ENCODE results near the gene NUP210. TPM values are rescaled to one million over a fixed set of nuclear protein-coding genes. Genes with fewer than 3 reads are reported as not detected.
A peak's percentile ranks its signal among the peaks of the same experiment; 100 is the strongest.

NUP210 gene
- total and polyA plus RNA-seq, 4 donors = 9.9 to 38.6 (median 22.9) TPM

GRCh38 chr3:13357074-13357473 lies 63.0 kb downstream of the NUP210 start (continued):
- TF ChIP-seq CTCF (IDR thresholded peaks at IDR 0.05; ENCODE audit: low read depth, low read length, missing input control) = no peak
- TF ChIP-seq YY1 (IDR thresholded peaks at IDR 0.05) = no peak
- TF ChIP-seq SP1 (IDR thresholded peaks at IDR 0.05) = no peak

GRCh38 chr3:13353936-13354542 lies 66.1 kb downstream of the NUP210 start:
- Histone ChIP-seq H3K9ac (ENCODE audit: low read depth in 1 of 2, low read length in 2 of 2) (no peak overlapping the region), H3K27me3 (ENCODE audit: control insufficient read depth in 4 of 4, insufficient read depth in 4 of 4, low read length in 3 of 4) (no peaks in the 10 kb centered on the region), H3K4me3 (ENCODE audit: low read depth in 1 of 3, low read length in 3 of 3) (no peak overlapping the region), H3K36me3 (ENCODE audit: control insufficient read depth in 4 of 4, insufficient read depth in 3 of 4, low read depth in 1 of 4, low read length in 3 of 4) (peaks cover 5 to 54% (median 34%) of the 10 kb centered on the region in 4 donors), H3K27ac (ENCODE audit: low read depth in 1 of 2, low read length in 2 of 2) (no peak overlapping the region), H3K4me1 (ENCODE audit: control insufficient read depth in 4 of 4, insufficient read depth in 4 of 4, low read length in 3 of 4) (peaks cover 0 to 2% (median 0%) of the 10 kb centered on the region in 4 donors), H3K9me3 (ENCODE audit: control insufficient read depth in 4 of 4, low read length in 3 of 4) (no peaks in the 10 kb centered on the region)
- DNase-seq (ENCODE audit: low spot score) = no peak
- no peak for TF ChIP-seq HNF4A (conservative IDR thresholded peaks at IDR 0.05)
- no peak for TF ChIP-seq HNF4G (IDR thresholded peaks at IDR 0.05)
- no peak for TF ChIP-seq FOXA2 (IDR thresholded peaks at IDR 0.05)
- no peak for TF ChIP-seq GABPA (IDR thresholded peaks at IDR 0.05 in 1 of 2, conservative IDR thresholded peaks at IDR 0.05 in 1 of 2)
- no peak for TF ChIP-seq ZBTB33 (IDR thresholded peaks at IDR 0.05)
- TF ChIP-seq REST (IDR thresholded peaks at IDR 0.05) = no peak
- peak in 1 of 2 donors; percentile 52 for TF ChIP-seq RAD21 (IDR thresholded peaks at IDR 0.05)
- 89% methylated on average over 13 of the region's 13 CpGs for WGBS

GRCh38 chr3:13353506-13353905 lies 66.6 kb downstream of the NUP210 start:
- Histone ChIP-seq H3K27ac (ENCODE audit: low read depth in 1 of 2, low read length in 2 of 2) (no peak overlapping the region), H3K27me3 (ENCODE audit: control insufficient read depth in 4 of 4, insufficient read depth in 4 of 4, low read length in 3 of 4) (no peaks in the 10 kb centered on the region), H3K36me3 (ENCODE audit: control insufficient read depth in 4 of 4, insufficient read depth in 3 of 4, low read depth in 1 of 4, low read length in 3 of 4) (peaks cover 6 to 53% (median 34%) of the 10 kb centered on the region in 4 donors), H3K4me3 (ENCODE audit: low read depth in 1 of 3, low read length in 3 of 3) (no peak overlapping the region), H3K9ac (ENCODE audit: low read depth in 1 of 2, low read length in 2 of 2) (no peak overlapping the region), H3K4me1 (ENCODE audit: control insufficient read depth in 4 of 4, insufficient read depth in 4 of 4, low read length in 3 of 4) (peaks cover 0 to 2% (median 0%) of the 10 kb centered on the region in 4 donors), H3K9me3 (ENCODE audit: control insufficient read depth in 4 of 4, low read length in 3 of 4) (no peaks in the 10 kb centered on the region)
- TF ChIP-seq MAX (IDR thresholded peaks at IDR 0.05) = no peak
- TF ChIP-seq EGR1 (IDR thresholded peaks at IDR 0.05; ENCODE audit: low read depth in 2 of 2) = no peak
- TF ChIP-seq RXRA (IDR thresholded peaks at IDR 0.05) = no peak
- no peak for TF ChIP-seq HNF4A (conservative IDR thresholded peaks at IDR 0.05)
- no peak for TF ChIP-seq YY1 (IDR thresholded peaks at IDR 0.05)
- WGBS = 86% methylated on average over 5 of the region's 5 CpGs
- no peak for DNase-seq (ENCODE audit: low spot score)

Measured in liver (tissue), 9 donors.